Measurements from ENCODE around the gene COX10. TPM values are rescaled to one million over a fixed set of nuclear protein-coding genes. Genes with fewer than 3 reads are reported as not detected.
"Not testable (repeated sequence)": the region's sequence is repeated elsewhere in the genome, so short reads cannot be mapped to it uniquely, and the experiment has no call there.

Gene COX10
- total RNA-seq, 1 donor from 2014 or later: 29.7 TPM

- intact Hi-C loops (cut with micrococcal nuclease): loop anchor here (1.0 to 2.0 kb wide), 3 partner anchors 50 to 181 kb away; partner anchors contain the start of gene COX10
Measured at GRCh38 chr17:14118951-14119350, 49.6 kb downstream of the COX10 start.

- intact Hi-C loops (cut with micrococcal nuclease): loop anchor here (1.0 to 2.0 kb wide), 3 partner anchors 51 to 181 kb away; partner anchors contain the start of gene COX10
Measured at GRCh38 chr17:14119546-14119945, 50.2 kb downstream of the COX10 start.

GRCh38 chr17:14121952-14122351 is 52.6 kb downstream of the COX10 start:
- intact Hi-C loops (cut with micrococcal nuclease): no loop called here

- intact Hi-C loops (cut with micrococcal nuclease): no loop called here
Measured at GRCh38 chr17:14123619-14124278, 54.4 kb downstream of the COX10 start.

- intact Hi-C loops (cut with micrococcal nuclease): no loop called here
Measured at GRCh38 chr17:14124854-14125253, 55.5 kb downstream of the COX10 start.

- intact Hi-C loops (cut with micrococcal nuclease): no loop called here
Measured at GRCh38 chr17:14125518-14126137, 56.3 kb downstream of the COX10 start.

- intact Hi-C loops (cut with micrococcal nuclease): no loop called here
Measured at GRCh38 chr17:14133104-14133503, 63.8 kb downstream of the COX10 start.

GRCh38 chr17:14134456-14134855 is 65.2 kb downstream of the COX10 start:
- intact Hi-C loops (cut with micrococcal nuclease): no loop called here

- intact Hi-C loops (cut with micrococcal nuclease): no loop called here
Measured at GRCh38 chr17:14135906-14136590, 66.7 kb downstream of the COX10 start.

GRCh38 chr17:14138649-14139048 is 69.3 kb downstream of the COX10 start:
- intact Hi-C loops (cut with micrococcal nuclease): no loop called here

- intact Hi-C loops (cut with micrococcal nuclease): no loop called here
Measured at GRCh38 chr17:14143688-14144087, 74.4 kb downstream of the COX10 start.

- intact Hi-C loops (cut with micrococcal nuclease): no loop called here
Measured at GRCh38 chr17:14144508-14144907, 75.2 kb downstream of the COX10 start.

GRCh38 chr17:14149751-14150150 is 80.4 kb downstream of the COX10 start:
- intact Hi-C loops (cut with micrococcal nuclease): no loop called here

GRCh38 chr17:14150619-14151018 is 81.3 kb downstream of the COX10 start:
- intact Hi-C loops (cut with micrococcal nuclease): no loop called here

GRCh38 chr17:14152721-14153120 is 83.4 kb downstream of the COX10 start:
- intact Hi-C loops (cut with micrococcal nuclease): no loop called here

- intact Hi-C loops (cut with micrococcal nuclease): no loop called here
Measured at GRCh38 chr17:14153374-14153773, 84.1 kb downstream of the COX10 start.

- intact Hi-C loops (cut with micrococcal nuclease): no loop called here
Measured at GRCh38 chr17:14156689-14157088, 87.4 kb downstream of the COX10 start.

GRCh38 chr17:14157822-14158221 is 88.5 kb downstream of the COX10 start:
- intact Hi-C loops (cut with micrococcal nuclease): no loop called here

GRCh38 chr17:14158707-14159106 is 89.4 kb downstream of the COX10 start:
- intact Hi-C loops (cut with micrococcal nuclease): no loop called here

- intact Hi-C loops (cut with micrococcal nuclease): no loop called here
Measured at GRCh38 chr17:14161419-14161818, 92.1 kb downstream of the COX10 start.

GRCh38 chr17:14165616-14166015 is 96.3 kb downstream of the COX10 start:
- intact Hi-C loops (cut with micrococcal nuclease): no loop called here

GRCh38 chr17:14167831-14168230 is 98.5 kb downstream of the COX10 start:
- intact Hi-C loops (cut with micrococcal nuclease): not testable (repeated sequence)

Measured in T-helper 2 cell treated with Interferon-gamma antibody and Interleukin-4, amounts not matched to agents 100 ng/mL and 5 ng/mL, for 36 hours (primary cell).